CD1c-positive myeloid dendritic cell (primary cell): ENCODE measurements around the gene TTC9.

ENCODE experiments used
- DNase-seq: peaks from one replicate; pipeline ENCODE4 v3.0.0-alpha.2; 2016; ENCODE audit errors: extremely low spot score

Gene TTC9

GRCh38 chr14:70714055-70714550 is 72.4 kb downstream of the TTC9 start:
- DNase-seq = peak; percentile 62

GRCh38 chr14:70716483-70716882 is 74.8 kb downstream of the TTC9 start:
- no peak for DNase-seq

- DNase-seq = no peak
Observed at GRCh38 chr14:70716958-70717357, 75.2 kb downstream of the TTC9 start.

- DNase-seq = no peak
Observed at GRCh38 chr14:70718383-70719118, 76.8 kb downstream of the TTC9 start.

GRCh38 chr14:70721542-70721941 is 79.8 kb downstream of the TTC9 start:
- no peak for DNase-seq

GRCh38 chr14:70722418-70722817 is 80.7 kb downstream of the TTC9 start:
- DNase-seq = no peak

- no peak for DNase-seq
Observed at GRCh38 chr14:70723276-70723675, 81.6 kb downstream of the TTC9 start.

- no peak for DNase-seq
Observed at GRCh38 chr14:70724110-70724509, 82.4 kb downstream of the TTC9 start.

- DNase-seq = no peak
Observed at GRCh38 chr14:70724944-70725343, 83.2 kb downstream of the TTC9 start.
